ENCODE data around the gene IFNA13.

The IFNA13 gene

DNA sequence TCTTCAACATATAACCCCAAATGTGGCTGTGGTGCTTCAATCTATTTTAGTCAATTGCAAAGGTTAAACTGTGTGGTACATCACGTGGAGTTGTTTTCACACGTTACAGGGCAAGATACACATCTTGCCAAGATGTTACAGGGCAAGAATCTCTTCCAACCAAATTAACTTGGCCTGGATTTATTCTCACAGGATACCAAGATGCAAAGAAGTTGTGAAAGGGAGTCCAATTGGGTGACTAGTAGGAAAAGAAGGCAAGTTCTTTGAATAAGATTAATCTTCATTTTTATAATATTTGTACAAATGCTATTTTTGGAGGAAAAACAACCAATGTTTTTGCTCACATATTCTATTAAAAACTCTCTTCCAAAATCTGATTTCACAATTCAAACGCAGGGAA lies 36.3 kb upstream of the IFNA13 start:
- Histone ChIP-seq H3K9me3 (ENCODE audit: insufficient read depth, low read length) (no peaks in the 10 kb centered on the region), H3K9ac (ENCODE audit: insufficient read length, low read depth) (no peak overlapping the region), H3K27me3 (ENCODE audit: insufficient read depth, insufficient read length) (peaks cover 14% of the 10 kb centered on the region), H3K4me3 (ENCODE audit: insufficient read length, low read depth) (no peak overlapping the region), H3K4me1 (ENCODE audit: insufficient read depth, insufficient read length) (no peaks in the 10 kb centered on the region), H3K36me3 (ENCODE audit: insufficient read depth, insufficient read length, low read length) (no peaks in the 10 kb centered on the region)
- TF ChIP-seq SUZ12 (IDR thresholded peaks at IDR 0.05; ENCODE audit: extremely low read depth, insufficient read depth, insufficient read length) (no peak), YY1 (IDR thresholded peaks at IDR 0.05; ENCODE audit: insufficient read depth, insufficient read length) (no peak), ZNF274 (IDR thresholded peaks at IDR 0.05; ENCODE audit: low read depth, low read length) (no peak)
- no peak for DNase-seq (ENCODE audit: low read depth, low spot score)

- Histone ChIP-seq H3K27me3 (ENCODE audit: insufficient read depth, insufficient read length) (peaks cover 15% of the 10 kb centered on the region), H3K4me1 (ENCODE audit: insufficient read depth, insufficient read length) (no peaks in the 10 kb centered on the region), H3K4me3 (ENCODE audit: insufficient read length, low read depth) (peak overlapping the region; percentile 38), H3K36me3 (ENCODE audit: insufficient read depth, insufficient read length, low read length) (no peaks in the 10 kb centered on the region), H3K9me3 (ENCODE audit: insufficient read depth, low read length) (no peaks in the 10 kb centered on the region), H3K9ac (ENCODE audit: insufficient read length, low read depth) (peak overlapping the region; percentile 53)
- DNase-seq (ENCODE audit: low read depth, low spot score), result no peak
- TF ChIP-seq SUZ12 (IDR thresholded peaks at IDR 0.05; ENCODE audit: extremely low read depth, insufficient read depth, insufficient read length) (no peak), ZNF274 (IDR thresholded peaks at IDR 0.05; ENCODE audit: low read depth, low read length) (no peak), YY1 (IDR thresholded peaks at IDR 0.05; ENCODE audit: insufficient read depth, insufficient read length) (no peak)
These were observed 34.8 kb upstream of the IFNA13 start for GRCh38 chr9:21402386-21403251.

GRCh38 chr9:21399956-21400355 lies 32.1 kb upstream of the IFNA13 start:
- no peak overlapping the region for H3K4me3 ChIP-seq (ENCODE audit: insufficient read length, low read depth)
- TF ChIP-seq ZNF274 (IDR thresholded peaks at IDR 0.05; ENCODE audit: low read depth, low read length) (no peak), SUZ12 (IDR thresholded peaks at IDR 0.05; ENCODE audit: extremely low read depth, insufficient read depth, insufficient read length) (no peak), YY1 (IDR thresholded peaks at IDR 0.05; ENCODE audit: insufficient read depth, insufficient read length) (no peak)
- no peak for DNase-seq (ENCODE audit: low read depth, low spot score)
- no peaks in the 10 kb centered on the region for H3K36me3 ChIP-seq (ENCODE audit: insufficient read depth, insufficient read length, low read length)
- H3K4me1 ChIP-seq (ENCODE audit: insufficient read depth, insufficient read length), result no peaks in the 10 kb centered on the region
- H3K9ac ChIP-seq (ENCODE audit: insufficient read length, low read depth), result no peak overlapping the region
- H3K27me3 ChIP-seq (ENCODE audit: insufficient read depth, insufficient read length), result peaks cover 41% of the 10 kb centered on the region
- no peaks in the 10 kb centered on the region for H3K9me3 ChIP-seq (ENCODE audit: insufficient read depth, low read length)

GRCh38 chr9:21398955-21399489 lies 31.2 kb upstream of the IFNA13 start:
- H3K9me3 ChIP-seq (ENCODE audit: insufficient read depth, low read length), result no peaks in the 10 kb centered on the region
- peaks cover 41% of the 10 kb centered on the region for H3K27me3 ChIP-seq (ENCODE audit: insufficient read depth, insufficient read length)
- no peak overlapping the region for H3K4me3 ChIP-seq (ENCODE audit: insufficient read length, low read depth)
- no peak overlapping the region for H3K9ac ChIP-seq (ENCODE audit: insufficient read length, low read depth)
- TF ChIP-seq SUZ12 (IDR thresholded peaks at IDR 0.05; ENCODE audit: extremely low read depth, insufficient read depth, insufficient read length), result no peak
- no peak for DNase-seq (ENCODE audit: low read depth, low spot score)
- H3K36me3 ChIP-seq (ENCODE audit: insufficient read depth, insufficient read length, low read length), result no peaks in the 10 kb centered on the region
- H3K4me1 ChIP-seq (ENCODE audit: insufficient read depth, insufficient read length), result no peaks in the 10 kb centered on the region

DNA sequence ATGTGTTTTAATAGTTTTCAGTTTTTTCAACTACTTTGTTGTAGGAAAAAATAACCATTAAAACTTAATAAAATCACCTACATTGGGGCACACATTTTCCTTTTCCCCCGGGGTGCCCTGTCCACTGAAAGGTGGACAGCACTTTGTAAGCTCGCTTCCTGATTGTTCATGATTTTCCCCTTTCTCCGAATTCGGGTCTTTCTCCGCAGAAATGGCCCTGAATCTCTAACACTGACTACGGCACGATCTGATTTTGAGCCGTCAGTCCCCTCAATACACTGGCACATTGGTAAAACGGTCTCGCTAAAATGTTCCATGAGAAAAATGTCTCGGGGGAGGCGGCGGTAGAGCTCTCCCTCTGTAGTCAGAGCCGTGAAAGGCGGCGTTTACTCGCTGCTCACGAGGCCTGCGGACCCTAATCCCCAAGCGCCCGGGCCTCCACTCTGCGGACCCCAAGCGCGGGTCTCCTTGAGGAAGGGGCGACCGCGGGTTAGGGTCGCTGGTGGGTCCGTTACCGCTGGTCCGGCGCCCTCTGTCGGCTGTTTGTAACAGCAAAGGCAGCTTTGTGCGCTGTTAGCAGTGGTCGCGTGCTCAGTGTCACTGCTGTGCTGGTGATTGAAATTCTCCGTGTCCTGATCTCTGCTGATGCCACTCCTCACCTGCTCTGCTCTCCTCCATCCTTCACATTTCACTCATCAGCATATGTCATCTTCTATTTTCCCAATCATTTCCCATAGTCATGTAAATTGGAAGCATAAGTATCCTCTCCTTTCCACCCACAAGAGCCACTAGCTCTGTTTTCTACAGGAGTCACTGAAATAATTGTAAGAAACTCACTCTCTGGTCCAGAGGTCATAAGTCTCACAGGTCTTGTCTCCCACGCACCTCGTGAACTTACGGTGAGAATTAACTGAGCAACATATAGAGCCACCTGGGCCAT lies 28.2 kb upstream of the IFNA13 start:
- Histone ChIP-seq H3K9ac (ENCODE audit: insufficient read length, low read depth) (peak overlapping the region; percentile 24), H3K36me3 (ENCODE audit: insufficient read depth, insufficient read length, low read length) (no peaks in the 10 kb centered on the region), H3K9me3 (ENCODE audit: insufficient read depth, low read length) (no peaks in the 10 kb centered on the region), H3K4me3 (ENCODE audit: insufficient read length, low read depth) (peak overlapping the region; percentile 52), H3K4me1 (ENCODE audit: insufficient read depth, insufficient read length) (no peaks in the 10 kb centered on the region), H3K27me3 (ENCODE audit: insufficient read depth, insufficient read length) (peaks cover 27% of the 10 kb centered on the region)
- TF ChIP-seq SUZ12 (IDR thresholded peaks at IDR 0.05; ENCODE audit: extremely low read depth, insufficient read depth, insufficient read length), result peak; percentile 33
- no peak for TF ChIP-seq ZNF274 (IDR thresholded peaks at IDR 0.05; ENCODE audit: low read depth, low read length)
- TF ChIP-seq YY1 (IDR thresholded peaks at IDR 0.05; ENCODE audit: insufficient read depth, insufficient read length), result no peak
- DNase-seq (ENCODE audit: low read depth, low spot score), result no peak

DNA sequence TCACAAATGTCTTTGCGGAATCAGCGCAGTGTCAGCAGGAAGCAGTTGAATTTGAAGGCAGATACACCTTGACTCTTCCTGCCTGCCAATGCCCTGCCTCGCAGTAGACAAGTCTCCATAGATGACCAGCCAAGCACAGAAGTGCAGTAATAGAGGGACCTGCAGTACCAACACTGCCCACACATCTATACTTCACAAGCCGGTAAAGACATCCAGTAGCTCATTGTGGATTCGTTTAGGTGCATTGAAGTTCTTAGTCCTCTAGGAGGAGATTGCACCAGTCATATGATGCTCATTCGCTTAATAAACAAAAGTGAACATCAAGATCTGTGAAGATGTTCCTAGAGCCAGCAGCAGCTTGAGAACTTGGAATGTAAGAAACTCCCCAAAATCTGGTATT lies 24.4 kb upstream of the IFNA13 start:
- no peak overlapping the region for H3K9ac ChIP-seq (ENCODE audit: insufficient read length, low read depth)
- H3K36me3 ChIP-seq (ENCODE audit: insufficient read depth, insufficient read length, low read length), result no peaks in the 10 kb centered on the region
- no peak for DNase-seq (ENCODE audit: low read depth, low spot score)
- no peaks in the 10 kb centered on the region for H3K9me3 ChIP-seq (ENCODE audit: insufficient read depth, low read length)
- peaks cover 23% of the 10 kb centered on the region for H3K27me3 ChIP-seq (ENCODE audit: insufficient read depth, insufficient read length)
- no peak overlapping the region for H3K4me3 ChIP-seq (ENCODE audit: insufficient read length, low read depth)
- H3K4me1 ChIP-seq (ENCODE audit: insufficient read depth, insufficient read length), result no peaks in the 10 kb centered on the region
- TF ChIP-seq YY1 (IDR thresholded peaks at IDR 0.05; ENCODE audit: insufficient read depth, insufficient read length), result no peak
- TF ChIP-seq SUZ12 (IDR thresholded peaks at IDR 0.05; ENCODE audit: extremely low read depth, insufficient read depth, insufficient read length), result no peak
- TF ChIP-seq ZNF274 (IDR thresholded peaks at IDR 0.05; ENCODE audit: low read depth, low read length), result no peak
